ENCODE results near the gene NPTN. TPM values are rescaled to one million over a fixed set of nuclear protein-coding genes. Genes with fewer than 3 reads are reported as not detected.

Gene NPTN
- total RNA-seq, 1 donor from 2014 or later = 139 TPM

- intact Hi-C loops (cut with DNase I) = no loop called here
- Histone ChIP-seq H3K4me1 (peaks cover 95% of the 10 kb centered on the region), H3K27me3 (no peaks in the 10 kb centered on the region), H3K4me3 (no peak overlapping the region), H3K27ac (no peak overlapping the region), H3K36me3 (no peaks in the 10 kb centered on the region), H3K9me3 (no peaks in the 10 kb centered on the region)
- DNase-seq (ENCODE audit: extremely low spot score in 2 of 2) = no peak
- TF ChIP-seq POLR2A (IDR thresholded peaks at IDR 0.05) (no peak), POLR2AphosphoS5 (IDR thresholded peaks at IDR 0.05; ENCODE audit: insufficient read depth in 1 of 2, low read depth in 1 of 2) (no peak)
- TF ChIP-seq, protein P1, sequence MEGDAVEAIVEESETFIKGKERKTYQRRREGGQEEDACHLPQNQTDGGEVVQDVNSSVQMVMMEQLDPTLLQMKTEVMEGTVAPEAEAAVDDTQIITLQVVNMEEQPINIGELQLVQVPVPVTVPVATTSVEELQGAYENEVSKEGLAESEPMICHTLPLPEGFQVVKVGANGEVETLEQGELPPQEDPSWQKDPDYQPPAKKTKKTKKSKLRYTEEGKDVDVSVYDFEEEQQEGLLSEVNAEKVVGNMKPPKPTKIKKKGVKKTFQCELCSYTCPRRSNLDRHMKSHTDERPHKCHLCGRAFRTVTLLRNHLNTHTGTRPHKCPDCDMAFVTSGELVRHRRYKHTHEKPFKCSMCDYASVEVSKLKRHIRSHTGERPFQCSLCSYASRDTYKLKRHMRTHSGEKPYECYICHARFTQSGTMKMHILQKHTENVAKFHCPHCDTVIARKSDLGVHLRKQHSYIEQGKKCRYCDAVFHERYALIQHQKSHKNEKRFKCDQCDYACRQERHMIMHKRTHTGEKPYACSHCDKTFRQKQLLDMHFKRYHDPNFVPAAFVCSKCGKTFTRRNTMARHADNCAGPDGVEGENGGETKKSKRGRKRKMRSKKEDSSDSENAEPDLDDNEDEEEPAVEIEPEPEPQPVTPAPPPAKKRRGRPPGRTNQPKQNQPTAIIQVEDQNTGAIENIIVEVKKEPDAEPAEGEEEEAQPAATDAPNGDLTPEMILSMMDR (IDR thresholded peaks at IDR 0.05) = no peak
Measured at GRCh38 chr15:73604477-73604876, 28.7 kb downstream of the NPTN start.

GRCh38 chr15:73602992-73603391 is 30.2 kb downstream of the NPTN start:
- no peak overlapping the region for H3K4me3 ChIP-seq
- H3K27me3 ChIP-seq = no peaks in the 10 kb centered on the region
- no peak for DNase-seq (ENCODE audit: extremely low spot score in 2 of 2)
- intact Hi-C loops (cut with DNase I) = no loop called here
- TF ChIP-seq POLR2AphosphoS5 (IDR thresholded peaks at IDR 0.05; ENCODE audit: insufficient read depth in 1 of 2, low read depth in 1 of 2) = no peak
- TF ChIP-seq, protein P1 (IDR thresholded peaks at IDR 0.05) = no peak
- no peak for TF ChIP-seq POLR2A (IDR thresholded peaks at IDR 0.05)
- H3K4me1 ChIP-seq = peaks cover 95% of the 10 kb centered on the region
- no peaks in the 10 kb centered on the region for H3K9me3 ChIP-seq
- H3K27ac ChIP-seq = no peak overlapping the region
- H3K36me3 ChIP-seq = no peaks in the 10 kb centered on the region

- Histone ChIP-seq H3K4me1 (peaks cover 95% of the 10 kb centered on the region), H3K9me3 (no peaks in the 10 kb centered on the region), H3K4me3 (no peak overlapping the region), H3K36me3 (no peaks in the 10 kb centered on the region), H3K27me3 (no peaks in the 10 kb centered on the region), H3K27ac (peak overlapping the region; percentile 78)
- TF ChIP-seq POLR2A (IDR thresholded peaks at IDR 0.05) (no peak), POLR2AphosphoS5 (IDR thresholded peaks at IDR 0.05; ENCODE audit: insufficient read depth in 1 of 2, low read depth in 1 of 2) (no peak)
- TF ChIP-seq, protein P1 (IDR thresholded peaks at IDR 0.05) = no peak
- DNase-seq (ENCODE audit: extremely low spot score in 2 of 2) = no peak
- intact Hi-C loops (cut with DNase I) = no loop called here
Measured at GRCh38 chr15:73602446-73602843, 30.7 kb downstream of the NPTN start.

DNA sequence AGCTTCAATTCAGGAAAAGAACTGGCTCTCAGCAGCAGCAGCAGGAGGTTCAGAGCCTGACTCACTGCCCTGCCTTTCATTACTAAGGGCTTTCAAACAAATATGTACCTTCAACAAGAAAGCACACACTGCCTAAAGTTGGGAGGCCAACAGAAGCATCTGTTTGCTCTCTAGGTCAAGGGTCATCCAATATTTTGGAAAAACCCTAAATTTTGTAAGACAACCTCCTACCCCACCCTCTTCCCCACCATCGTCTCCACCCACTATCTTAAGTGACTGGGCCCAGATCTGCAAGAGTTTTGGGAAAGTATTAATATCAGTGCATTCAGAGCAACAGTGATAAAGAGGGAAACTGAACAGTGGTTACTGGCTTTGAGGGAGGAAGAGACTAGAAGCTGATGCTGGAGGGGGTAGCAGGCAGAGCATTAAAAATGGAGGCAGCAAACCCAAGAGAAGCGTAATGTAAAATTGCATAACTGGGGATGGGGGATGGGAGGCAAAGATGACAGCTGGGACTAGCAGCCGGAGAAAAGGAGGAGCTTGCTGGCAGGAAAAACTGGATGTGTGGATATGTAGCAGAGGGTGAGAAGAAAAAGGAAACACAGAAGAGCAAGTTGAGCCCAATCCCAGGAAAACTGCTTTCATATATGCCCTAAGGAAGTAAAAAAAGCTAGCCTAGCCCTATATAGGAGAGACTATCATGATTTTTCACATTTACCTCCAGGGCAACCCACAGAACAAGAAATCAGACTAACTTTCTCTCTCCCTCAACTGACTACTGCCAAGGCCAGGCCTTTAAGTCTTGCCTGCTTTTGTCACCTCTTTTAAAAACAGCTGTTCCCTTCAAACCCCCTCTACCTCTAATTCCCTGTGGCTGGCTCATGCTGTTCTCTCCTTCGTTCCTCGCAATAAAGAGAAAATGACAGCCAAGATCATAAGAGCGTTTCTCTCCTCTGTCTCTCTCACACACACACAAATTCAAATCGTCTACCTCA is 31.4 kb downstream of the NPTN start:
- Histone ChIP-seq H3K4me1 (peaks cover 97% of the 10 kb centered on the region), H3K27ac (peak overlapping the region; percentile 78), H3K27me3 (no peaks in the 10 kb centered on the region), H3K9me3 (no peaks in the 10 kb centered on the region), H3K36me3 (no peaks in the 10 kb centered on the region), H3K4me3 (no peak overlapping the region)
- TF ChIP-seq, protein P1 (IDR thresholded peaks at IDR 0.05) = no peak
- TF ChIP-seq POLR2AphosphoS5 (IDR thresholded peaks at IDR 0.05; ENCODE audit: insufficient read depth in 1 of 2, low read depth in 1 of 2) (peak in 1 of 2 donors; percentile 73), POLR2A (IDR thresholded peaks at IDR 0.05) (no peak)
- intact Hi-C loops (cut with DNase I) = no loop called here
- DNase-seq (ENCODE audit: extremely low spot score in 2 of 2) = no peak

Measured in vagina (tissue), 2 donors.